ENCODE results near the gene AKT2.

The AKT2 gene

GRCh38 chr19:40271706-40272105 is 13.4 kb downstream of the AKT2 start:
- no peak for DNase-seq

- DNase-seq, result no peak
These were observed 14.6 kb downstream of the AKT2 start for GRCh38 chr19:40270362-40271089.

- DNase-seq, result no peak
These were observed 15.8 kb downstream of the AKT2 start for GRCh38 chr19:40269216-40269940.

GRCh38 chr19:40267601-40267997 is 17.5 kb downstream of the AKT2 start:
- DNase-seq, result no peak

DNA sequence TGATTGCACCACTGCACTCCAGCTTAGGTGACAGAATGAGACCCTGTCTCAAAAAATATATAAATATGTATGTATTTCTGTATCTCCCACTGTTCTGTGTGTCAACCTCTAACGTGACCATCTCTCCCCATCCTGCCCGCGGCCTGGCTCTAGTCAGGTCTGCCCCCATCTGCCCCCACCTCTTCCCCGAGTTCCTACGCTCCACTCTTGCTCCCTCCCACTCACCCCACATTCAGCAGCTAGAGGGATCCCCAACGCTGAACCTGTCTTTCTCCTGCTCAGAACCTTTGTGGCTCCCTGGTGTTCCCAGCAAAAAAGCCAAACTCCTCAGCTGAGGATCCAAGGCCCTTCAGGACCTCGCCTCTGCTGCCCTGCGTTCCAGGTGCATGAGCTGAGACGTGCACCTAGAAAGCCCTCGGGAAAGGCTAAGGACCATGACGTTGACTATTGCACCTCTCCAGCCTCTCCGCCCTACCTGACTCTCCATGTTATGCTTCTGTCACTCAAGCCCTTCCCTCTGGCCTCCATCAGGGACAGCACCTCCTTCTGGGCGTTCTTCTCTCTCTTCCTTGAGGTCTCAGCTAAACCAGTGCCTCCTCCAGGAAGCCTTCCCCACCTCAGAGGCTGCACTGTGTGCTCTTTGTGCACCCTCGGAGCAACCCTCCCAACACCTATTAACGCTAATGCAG is 18.1 kb downstream of the AKT2 start:
- DNase-seq, result peak; percentile 47

- peak; percentile 84 for DNase-seq
These were observed 19.0 kb downstream of the AKT2 start for GRCh38 chr19:40266119-40266518.

GRCh38 chr19:40265763-40266099 is 19.4 kb downstream of the AKT2 start:
- DNase-seq, result peak; percentile 52

GRCh38 chr19:40265055-40265762 is 19.9 kb downstream of the AKT2 start:
- DNase-seq, result peak; percentile 11

GRCh38 chr19:40264314-40265054 is 20.7 kb downstream of the AKT2 start:
- no peak for DNase-seq

GRCh38 chr19:40263440-40264313 is 21.5 kb downstream of the AKT2 start:
- DNase-seq, result no peak

GRCh38 chr19:40262422-40262821 is 22.7 kb downstream of the AKT2 start:
- no peak for DNase-seq

DNA sequence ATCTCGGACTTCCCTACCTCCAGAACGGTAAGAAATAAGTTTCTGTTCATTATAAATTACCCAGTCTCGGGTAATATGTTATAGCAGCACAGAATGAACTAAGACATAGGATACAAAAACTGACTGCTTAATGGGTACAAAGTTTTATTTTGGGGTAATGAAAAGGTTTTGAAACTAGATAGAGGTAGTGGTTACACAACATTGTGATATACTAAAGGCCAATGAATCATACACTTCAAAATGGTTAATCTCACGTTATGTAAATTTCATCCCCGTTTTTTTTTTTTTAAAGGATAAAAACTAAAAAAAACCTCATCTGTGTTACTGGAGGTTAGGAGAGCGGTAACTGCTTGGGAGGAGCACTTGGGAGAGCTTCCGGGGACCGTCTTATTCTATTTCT is 23.5 kb downstream of the AKT2 start:
- no peak for DNase-seq

DNA sequence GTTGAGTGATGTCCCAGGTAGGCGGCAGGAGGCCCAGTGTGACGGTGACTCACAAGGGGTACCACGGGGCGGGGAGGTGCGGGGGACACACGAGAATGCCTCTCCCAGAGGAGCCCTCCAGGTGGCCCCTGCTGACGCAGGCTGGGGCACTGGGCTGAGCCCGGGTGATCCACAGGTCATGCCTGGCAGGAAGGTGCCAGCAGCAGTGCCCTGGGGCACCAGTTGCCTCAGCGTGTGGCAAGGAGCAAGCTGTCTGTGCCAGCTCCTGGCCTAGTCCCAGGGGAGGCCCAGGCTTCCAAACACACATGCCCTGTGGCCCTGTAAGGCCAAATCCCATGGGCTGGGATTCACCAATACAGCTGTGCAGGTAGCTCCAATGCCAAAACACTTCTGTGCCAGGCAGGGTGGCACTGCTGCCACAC is 28.0 kb downstream of the AKT2 start:
- no peak for DNase-seq

DNA sequence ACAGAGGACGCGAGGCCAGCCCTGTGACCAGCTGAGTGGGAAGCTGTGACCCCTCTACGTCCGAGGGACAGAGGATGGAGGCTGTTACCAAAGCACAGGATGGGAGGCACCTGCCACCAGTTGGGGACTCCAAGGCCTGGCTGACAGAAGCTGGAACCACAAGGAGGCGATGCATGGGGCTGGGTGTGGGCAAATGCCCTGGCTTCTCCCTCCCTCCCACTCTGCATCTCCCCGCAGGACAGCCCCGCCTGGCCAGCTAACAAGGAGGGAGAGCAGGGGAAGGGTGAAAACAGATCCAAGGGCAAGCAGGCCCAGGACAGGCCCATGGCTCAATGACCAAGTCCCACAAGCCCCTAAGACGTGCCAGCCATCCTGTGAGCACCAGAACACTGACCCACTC is 28.6 kb downstream of the AKT2 start:
- no peak for DNase-seq

DNA sequence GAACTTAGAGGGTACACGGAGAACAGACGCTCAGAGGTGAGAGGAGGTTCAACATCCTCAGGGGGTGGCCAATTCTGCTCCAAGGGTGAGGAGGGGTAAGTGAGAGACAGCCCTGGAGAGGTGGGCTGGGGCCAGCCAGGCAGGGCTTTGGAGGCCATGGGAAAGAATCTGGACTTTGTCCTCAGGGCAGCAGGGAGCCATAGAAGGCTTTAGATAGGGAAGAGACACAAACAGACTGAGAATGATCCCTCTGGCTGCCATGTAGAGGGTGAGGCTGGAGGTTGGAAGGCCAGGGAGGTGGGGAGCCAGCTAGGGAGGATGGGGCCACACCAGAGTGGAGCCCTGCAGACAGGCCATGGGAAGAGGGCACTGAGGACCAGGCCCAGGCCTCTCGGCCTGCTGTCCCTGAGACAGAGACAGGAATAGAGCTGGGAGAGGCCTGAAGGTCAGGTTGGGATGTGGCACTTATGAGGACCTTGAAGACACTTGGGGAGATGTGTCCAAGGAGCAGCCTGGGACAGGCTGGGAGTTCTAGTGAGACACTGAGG is 29.5 kb downstream of the AKT2 start:
- no peak for DNase-seq

DNA sequence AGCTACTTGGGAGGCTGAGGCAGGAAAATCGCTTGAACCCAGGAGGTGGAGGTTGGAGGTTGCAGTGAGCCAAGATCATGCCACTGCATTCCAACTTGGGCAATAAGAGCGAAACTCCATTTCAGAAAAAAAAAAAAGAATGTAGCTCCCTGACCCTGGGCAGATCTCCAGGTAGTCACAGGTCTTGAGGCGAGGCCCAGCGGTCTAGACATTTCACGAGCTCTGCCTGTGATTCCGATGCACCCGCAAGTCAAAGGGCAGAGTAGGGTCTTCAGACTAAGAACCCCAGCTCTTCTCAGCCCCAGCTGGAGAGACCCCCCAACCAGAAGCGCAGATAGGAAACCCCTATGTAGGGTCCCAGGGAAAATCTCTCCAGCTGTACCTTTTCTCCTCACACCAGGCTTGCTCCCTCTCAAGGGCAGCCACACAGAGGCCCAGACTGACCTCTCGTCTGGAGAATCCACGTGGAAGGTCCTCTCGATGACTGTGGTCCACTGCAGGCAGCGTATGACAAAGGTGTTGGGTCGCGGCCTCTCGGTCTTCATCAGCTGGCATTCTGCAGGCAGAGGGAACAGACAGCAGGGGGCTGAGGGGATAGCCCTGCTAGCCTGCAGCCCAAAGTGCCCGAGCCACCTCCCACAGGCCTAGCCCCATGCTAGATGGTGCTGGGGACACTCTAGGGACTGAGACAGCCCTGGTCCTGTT is 30.3 kb downstream of the AKT2 start:
- no peak for DNase-seq

GRCh38 chr19:40253611-40254092 is 31.5 kb downstream of the AKT2 start:
- DNase-seq, result peak; percentile 26

DNA sequence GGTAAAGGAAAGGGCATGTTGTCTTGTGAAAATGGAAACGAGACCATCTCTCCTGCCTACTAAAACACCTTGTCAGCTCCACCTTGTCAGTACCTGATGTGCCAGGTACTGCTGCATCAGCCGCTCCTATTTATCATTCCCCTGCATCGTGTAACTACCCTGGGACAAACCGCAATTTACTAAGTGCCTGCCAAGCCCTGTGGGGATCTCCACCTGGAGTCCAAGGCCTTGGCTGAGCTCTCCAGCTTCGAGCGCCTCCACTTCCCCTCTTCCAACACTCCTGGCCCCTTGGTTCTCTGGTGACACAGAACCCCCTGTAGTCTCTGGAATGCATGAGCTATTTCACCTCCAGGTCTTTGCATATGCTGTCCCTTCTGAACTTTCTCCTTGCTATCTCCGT is 32.8 kb downstream of the AKT2 start:
- no peak for DNase-seq

- DNase-seq, result no peak
These were observed 33.2 kb downstream of the AKT2 start for GRCh38 chr19:40251991-40252390.

DNA sequence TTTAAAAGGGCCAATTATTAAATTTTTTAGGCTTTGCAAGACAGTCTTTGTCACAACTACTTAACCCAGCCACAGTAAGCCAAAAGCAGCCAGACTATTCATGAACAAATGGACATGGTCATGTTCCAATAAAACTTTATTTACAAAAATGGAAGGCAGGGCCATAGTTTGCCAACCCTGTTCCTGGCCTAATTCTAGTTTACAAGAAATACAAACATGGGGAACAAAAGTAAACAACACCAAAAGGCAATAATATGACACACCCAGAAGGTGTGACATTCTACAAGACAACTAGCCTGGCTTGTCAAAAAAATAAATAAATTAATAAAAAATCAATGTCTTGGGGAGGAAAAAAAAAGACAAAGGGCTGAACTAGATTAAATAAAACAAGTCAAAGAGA is 33.9 kb downstream of the AKT2 start:
- no peak for DNase-seq

DNA sequence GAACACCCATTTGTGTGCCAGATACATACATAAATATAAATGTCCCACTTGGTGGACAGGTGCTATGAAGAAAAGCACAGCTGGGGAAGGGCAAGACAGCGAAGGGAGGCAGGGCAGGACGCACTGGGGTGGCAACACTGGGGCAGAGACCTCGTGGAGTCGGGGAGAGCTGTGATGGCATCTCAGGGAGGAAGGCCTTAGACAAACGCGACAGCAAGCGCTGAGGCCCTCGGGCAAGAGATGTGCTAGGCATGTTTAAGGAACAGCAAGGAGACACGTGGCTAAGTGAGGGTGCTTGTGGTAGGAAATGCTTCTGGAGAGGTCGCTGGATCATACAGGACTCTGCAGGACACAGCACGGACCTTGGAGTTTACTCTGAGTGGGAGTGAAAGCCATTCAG is 35.4 kb downstream of the AKT2 start:
- DNase-seq, result no peak
